Ovary (tissue), 3 donors: Measurements from ENCODE around the gene PPP1CA.

Source experiments
- EP300 ChIP-seq: sonication (generic); formaldehyde crosslinking; IDR thresholded peaks from one replicate; pipeline ENCODE4 v1.6.1; 2017; ENCODE audit warnings: antibody characterized with exemption
- POLR2A ChIP-seq: fragments of 450-650 bp; IDR thresholded peaks from one replicate; pipeline ENCODE4 v1.6.1; 2017; ENCODE audit warnings: antibody characterized with exemption, mild to moderate bottlenecking, moderate library complexity
- TF ChIP-seq, protein P1 (sequence below), 3 donors: fragments of 450-650 bp in 2 of 3; fragments of 200-600 bp in 1 of 3; IDR thresholded peaks; one replicate each; pipeline versions ENCODE4 v1.5.1 to v1.8.0; 2016 to 2022; ENCODE audit warnings: antibody characterized with exemption in 3 of 3, mild to moderate bottlenecking in 1 of 3
- donor health status: DM: no; HTN: no; CAD: no.

DNA sequence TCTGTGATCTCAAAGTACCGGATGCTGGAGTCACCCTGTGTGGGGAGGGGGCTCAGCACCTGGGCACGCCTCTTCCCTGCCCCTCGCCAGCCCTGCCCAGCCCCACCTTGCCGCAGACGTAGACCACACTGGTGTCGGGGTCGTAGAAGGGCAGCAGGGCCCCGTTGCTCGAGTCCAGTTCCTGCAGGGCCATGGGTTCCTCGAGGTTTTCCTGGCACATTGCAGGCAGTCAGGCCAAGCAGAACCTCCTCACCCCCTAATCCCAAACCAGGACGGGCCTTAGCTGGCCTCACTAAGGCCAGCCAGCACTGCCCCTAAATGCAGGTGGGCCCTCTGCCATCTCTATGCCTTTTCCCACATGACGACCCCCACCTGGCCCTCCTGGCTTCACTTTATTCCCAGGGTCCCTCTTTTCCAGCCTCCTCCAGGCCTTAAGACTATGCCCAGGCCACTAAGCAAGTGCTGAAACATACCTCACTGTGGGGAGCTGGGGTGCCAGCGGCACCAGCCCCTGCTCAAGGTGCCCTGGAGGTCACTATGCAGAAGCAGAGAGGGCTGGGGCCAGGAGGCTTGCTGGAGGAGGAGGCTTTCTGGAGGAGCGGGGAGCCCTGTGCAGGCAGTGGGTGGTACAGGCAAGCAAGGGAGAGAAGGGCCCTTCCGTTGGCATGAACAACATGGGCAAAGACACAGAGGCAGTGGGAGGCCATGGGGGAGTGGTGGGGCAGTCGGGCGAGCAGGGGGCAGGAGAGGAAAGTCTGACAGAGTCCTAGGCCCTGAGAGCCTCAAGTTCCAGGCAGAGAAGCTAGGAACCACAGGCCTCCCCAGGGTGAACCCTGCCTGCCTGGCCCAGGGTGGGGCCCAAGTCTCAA, 38.8 kb upstream of the PPP1CA start:
- TF ChIP-seq, protein P1, sequence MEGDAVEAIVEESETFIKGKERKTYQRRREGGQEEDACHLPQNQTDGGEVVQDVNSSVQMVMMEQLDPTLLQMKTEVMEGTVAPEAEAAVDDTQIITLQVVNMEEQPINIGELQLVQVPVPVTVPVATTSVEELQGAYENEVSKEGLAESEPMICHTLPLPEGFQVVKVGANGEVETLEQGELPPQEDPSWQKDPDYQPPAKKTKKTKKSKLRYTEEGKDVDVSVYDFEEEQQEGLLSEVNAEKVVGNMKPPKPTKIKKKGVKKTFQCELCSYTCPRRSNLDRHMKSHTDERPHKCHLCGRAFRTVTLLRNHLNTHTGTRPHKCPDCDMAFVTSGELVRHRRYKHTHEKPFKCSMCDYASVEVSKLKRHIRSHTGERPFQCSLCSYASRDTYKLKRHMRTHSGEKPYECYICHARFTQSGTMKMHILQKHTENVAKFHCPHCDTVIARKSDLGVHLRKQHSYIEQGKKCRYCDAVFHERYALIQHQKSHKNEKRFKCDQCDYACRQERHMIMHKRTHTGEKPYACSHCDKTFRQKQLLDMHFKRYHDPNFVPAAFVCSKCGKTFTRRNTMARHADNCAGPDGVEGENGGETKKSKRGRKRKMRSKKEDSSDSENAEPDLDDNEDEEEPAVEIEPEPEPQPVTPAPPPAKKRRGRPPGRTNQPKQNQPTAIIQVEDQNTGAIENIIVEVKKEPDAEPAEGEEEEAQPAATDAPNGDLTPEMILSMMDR (IDR thresholded peaks at IDR 0.05), result no peak
- TF ChIP-seq POLR2A (no peak), EP300 (no peak)
